NCI-H1417 (cell line): ENCODE data around the gene PRDM4.
A peak's percentile ranks its signal among the peaks of the same experiment; 100 is the strongest.
"Not testable (repeated sequence)": the region's sequence is repeated elsewhere in the genome, so short reads cannot be mapped to it uniquely, and the experiment has no call there.

Experiments
- DNase-seq, 3 experiments: peaks; one replicate each; lab custom pipeline; 2025; lab: John Stamatoyannopoulos, UW

PRDM4 gene

DNA sequence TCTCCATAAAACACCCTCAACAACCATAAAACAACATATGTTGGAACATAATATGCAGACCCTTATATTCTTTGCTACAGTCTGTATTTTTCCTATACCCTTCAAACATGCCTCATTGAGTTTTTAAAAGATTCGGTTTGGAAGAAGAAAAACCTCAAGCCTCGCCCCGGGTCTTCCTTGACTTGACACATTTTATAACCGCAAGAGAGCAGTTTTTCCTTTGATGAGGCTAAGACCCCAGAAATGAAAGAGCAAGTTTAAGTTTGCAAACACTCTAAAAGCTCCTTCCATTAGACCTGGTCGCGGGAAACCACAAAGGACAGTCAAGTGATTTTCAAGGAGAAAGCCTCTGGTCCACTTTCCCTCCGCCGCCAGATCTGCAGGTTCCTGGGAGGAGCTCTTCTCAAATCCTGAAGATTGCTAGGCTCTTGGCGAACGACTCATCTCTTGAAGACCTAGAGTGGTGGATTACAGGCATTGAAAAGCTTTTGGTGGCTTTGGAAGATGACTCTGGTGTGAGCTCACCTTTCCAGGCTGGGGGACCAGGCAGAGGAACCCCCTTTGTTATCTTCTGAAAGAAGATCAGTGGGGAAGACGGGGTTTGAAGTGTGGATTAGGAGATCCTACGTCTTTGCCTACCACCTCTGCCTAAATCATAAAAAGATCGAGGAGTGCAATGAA lies 13.6 kb upstream of the PRDM4 start, which contains the start of gene ASCL4:
Gene ASCL4 (plus strand): TSS at position 356 of the 681 bp plus-strand sequence. CDS start 515 bp downstream, outside the sequence.
- peak in 1 of 3 experiments; percentile 37 for DNase-seq

DNA sequence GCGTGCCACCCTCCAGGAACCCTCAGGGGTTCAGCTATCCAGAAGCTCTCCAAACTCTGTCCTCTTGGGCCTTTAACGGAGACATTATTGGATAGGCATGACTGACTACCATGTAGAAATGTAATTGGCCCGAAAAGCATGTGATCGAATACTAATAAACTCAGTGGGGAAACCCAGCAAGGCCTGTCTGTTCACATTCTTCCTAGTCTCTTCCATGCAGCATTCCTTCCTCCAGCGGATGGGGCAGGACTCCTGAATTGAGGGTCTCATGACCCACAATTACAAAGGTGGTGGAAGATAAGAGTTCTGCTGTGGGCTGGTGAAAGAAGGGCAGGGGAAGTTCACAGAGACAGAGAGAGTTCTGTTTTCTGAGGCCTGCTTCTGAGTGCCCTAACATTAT lies 6.5 kb upstream of the PRDM4 start:
- DNase-seq: no peak

DNA sequence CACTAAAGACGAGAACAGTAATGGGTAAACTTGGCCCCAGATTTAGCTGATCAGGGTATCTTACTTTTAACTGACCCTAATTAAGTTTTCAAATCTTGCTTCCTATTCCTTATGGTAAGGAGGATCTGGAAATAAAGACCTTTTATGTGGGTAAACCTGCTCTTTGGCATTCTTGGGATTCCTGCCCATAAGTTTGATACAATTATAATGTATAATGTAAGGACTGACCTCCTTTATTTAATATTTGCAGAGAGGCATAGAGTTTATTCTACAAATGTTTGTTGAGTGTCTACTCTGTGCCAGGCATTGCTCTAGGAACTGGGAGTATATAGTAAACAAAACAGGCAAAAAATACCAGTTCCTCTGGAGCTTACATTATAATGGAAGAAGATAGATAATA lies 4.4 kb upstream of the PRDM4 start:
- DNase-seq: no peak

DNA sequence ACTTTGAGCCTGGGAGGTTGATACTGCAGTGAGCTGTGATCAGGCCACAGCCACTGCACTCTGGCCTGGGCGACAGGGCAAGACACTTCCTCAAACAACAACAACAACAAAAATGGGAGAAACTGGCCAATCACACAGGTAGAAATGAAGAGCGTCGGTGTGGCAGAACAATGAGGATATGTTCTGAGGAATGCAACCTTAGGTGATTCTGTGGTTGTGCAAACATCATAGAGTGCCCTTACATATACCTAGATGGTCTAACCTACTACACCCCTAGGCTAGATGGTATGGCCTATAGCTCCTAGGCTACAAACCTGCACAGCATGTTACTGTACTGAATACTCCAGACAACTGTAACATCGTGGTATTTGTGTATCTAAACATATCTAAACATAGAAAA lies 3.7 kb upstream of the PRDM4 start:
- no peak for DNase-seq

DNA sequence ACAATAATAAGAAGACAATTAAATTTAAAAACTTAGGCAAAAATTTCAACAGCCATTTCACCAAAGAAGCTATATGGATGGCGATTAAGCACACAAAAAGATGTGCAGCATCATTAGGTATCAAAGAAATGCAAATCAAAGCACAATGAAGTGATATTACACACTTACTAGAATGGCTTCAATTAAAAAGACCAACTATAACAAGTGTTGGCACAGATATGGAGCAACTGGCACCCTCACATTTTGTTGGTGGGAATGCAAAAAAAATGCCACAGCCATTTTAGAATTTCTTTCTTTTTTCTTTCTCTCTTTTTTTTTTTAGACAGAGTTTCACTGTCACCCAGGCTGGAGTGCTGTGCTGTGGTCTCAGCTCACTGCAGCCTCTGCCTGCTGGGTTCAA lies 1.9 kb upstream of the PRDM4 start:
- no peak for DNase-seq

DNA sequence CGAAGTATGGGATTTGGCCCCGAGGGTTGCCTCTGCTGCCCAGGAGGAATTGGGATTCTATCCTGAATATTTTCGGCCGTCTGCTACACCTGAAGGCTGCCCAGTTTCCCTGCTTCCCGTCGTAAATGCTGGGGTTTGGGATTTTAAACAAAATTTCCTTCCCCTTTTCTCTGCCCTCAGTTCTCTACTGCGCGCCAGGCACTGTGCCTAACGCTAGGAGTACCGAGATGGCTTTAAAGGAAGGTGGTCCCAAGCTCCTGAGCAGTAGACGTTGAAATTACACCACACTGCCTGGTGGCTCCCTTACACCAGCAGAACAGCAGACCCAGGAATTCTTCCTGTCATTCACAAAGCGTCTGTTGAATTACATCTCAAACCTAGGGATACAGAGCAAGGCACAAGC lies 566 bp upstream of the PRDM4 start:
- no peak for DNase-seq

DNA sequence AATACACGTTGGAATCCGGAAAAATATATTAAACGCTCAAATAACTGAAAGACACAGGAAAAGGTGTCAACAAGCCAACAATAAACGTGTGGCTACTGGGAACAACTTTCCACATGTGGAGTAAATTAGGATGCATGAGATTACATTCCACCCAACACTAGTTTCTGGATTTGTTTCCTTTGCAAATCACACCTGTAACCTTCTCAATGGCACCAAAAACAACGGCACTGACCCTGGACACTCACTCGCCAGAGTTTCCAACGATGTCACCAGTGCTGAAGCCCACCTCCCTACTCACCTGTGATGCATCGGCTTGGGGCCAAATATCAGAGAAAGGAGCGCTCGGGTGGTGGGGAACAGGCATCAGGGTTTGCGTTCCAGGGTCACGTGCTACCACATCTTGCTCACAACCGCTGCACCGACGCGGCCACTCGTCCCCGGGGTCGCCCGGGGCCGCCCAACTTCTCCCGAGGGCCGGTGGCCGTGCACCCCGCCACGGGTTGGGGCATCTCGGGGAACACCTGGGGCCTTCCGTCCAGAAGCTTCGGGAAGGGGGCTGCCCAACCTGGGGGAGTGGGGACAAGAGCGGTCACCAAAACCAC lies 629 bp downstream of the PRDM4 start:
- DNase-seq: peak in 2 of 3 experiments; percentile 65 to 69

DNA sequence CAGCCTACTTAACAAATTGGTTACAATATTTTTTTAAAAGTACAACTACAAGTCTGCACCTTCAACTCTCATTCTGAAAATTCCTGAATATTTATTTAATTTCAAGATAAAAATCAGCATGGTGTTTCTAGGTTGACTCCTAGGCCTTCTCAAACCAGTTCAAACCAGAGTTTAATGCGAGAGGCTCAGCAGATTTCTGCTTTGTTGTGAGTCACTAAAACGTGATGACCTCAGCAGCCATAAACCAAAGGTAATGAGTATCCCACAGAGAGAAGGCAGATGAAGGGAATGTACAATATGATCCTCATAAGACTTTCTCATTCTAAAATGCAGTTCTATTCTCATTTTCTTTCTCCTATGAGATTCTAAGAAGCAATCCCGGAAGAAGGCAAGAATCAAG lies 1.5 kb downstream of the PRDM4 start:
- peak; percentile 24 to 58 (median 25) for DNase-seq

DNA sequence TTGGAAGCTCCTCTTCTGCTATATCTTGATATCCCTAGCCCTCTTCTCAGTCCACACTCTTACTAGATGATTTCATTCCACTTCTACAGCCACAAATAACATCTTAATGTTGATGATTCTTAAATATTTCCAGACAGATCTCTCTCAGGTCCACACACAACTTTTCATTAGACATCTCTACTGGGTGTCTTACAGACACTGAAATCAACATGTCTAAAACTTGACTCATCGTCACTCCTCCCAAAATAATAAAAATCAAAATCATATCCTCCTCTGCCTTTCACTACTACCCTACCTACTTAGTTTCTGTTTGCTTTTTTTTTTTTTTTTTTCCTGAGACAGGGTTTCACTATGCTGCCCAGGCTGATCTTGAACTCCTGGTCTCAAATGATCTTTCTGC lies 11.9 kb downstream of the PRDM4 start:
- no peak for DNase-seq

DNA sequence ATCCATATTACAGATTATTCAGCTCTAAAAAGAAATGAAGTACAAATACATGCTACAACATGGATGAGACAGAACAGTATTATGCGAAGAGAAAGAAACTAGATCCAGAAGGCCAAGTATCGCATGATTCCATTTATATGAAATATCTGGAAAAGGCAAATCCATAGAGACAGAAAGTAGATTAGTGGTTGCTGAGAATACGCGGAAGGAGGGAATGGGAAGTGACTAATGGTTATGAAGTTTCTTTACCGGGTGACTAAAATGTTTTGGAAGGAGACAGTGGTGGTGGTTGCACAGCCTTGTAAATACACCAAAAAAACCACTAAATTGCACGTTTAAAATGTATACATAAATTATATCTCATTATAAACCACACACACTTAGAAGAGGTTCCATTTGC lies 12.5 kb downstream of the PRDM4 start:
- DNase-seq: no peak

DNA sequence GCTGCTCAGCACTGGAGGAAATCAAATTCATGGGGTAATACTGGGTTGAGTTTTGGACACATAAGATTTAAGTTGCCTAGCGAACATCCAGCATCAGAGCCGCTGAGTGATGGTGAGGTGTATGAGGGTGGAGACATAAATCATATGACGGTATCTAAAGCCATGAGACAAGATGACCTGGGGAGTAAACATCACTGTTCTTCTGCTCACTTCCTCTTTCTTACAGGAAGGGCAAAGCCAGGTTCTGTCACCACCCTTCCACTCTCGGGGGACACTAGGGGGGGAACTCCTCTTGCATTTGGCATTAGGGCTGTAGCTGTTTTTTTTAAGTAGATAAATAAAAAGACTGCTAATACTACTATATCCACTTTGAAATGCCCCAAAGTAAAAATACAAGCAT lies 24.0 kb downstream of the PRDM4 start:
- no peak for DNase-seq

DNA sequence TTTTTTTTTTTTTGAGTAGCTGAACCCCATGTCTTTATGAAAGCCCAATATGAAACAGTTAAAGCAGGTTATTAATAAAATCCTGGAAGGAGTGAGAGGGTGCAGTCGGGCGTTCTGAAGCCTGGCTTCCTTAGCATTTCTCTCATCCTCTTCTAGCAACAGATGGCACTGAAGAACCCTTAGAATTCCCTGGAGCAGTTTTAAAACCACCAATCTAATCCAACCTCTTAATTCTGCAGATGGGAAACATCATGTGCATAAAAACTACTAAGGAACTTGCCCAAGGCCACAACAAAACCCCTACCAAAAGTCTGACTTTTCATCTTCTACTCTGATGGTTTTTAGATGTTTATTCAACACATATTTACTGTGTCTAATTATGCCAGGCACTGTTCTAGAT lies 25.2 kb downstream of the PRDM4 start:
- no peak for DNase-seq

DNA sequence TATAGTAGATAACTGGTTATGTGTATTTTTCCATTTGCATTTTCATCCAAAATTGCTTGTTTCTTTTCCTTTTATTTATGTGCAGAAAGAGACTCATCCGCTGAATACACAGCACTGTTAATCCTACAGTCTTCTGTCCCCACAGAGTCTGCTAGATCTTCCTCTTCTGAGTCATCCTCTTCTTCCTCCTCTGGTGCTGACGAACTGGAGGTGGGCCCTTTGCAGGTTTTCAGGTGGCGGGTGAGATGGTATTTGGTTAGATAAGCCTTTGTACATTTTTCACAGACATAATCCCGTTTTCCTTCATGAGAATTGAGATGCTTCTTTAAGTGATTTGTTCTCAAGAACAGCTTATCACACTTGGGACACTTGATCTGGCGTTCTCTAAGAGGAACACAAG lies 26.8 kb downstream of the PRDM4 start:
- DNase-seq: no peak

DNA sequence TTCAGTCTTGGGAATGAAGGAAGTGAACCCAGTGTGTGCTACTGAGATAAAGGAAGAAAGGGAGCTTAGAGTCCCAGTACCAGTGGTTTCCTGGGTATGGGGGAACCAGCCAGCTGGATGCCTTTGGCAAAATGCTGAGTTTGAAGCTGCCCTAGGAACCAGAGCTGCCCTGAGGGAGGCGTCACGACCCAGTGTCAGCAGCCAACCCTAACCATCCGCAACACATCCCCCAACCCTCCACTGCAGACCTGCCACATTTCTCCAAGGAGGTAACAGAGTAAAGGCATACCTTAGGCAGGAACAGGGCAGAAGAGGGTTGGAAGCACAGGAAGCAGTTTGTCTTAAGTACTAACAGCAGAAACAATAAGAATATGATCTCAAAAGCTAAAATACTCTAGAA lies 28.6 kb downstream of the PRDM4 start:
- no peak for DNase-seq

DNA sequence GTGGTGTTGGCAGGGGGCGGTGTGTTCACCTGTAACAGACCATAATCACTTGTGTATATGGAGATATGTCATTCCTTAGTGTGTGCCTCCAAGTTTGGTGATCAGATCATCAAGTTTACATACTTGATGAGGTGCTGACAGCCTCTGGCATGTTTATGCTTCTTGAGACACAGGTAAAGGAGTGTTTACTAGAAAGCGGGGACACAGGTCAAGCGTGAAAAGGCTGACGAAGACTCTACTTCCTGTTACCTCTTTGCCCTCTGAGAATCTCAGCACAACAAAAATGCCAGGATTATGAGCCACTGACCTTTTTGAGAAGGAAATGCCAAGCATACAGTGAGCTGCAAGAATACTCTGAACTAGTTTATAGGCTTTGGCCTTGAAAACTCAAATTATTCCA lies 29.6 kb downstream of the PRDM4 start:
- no peak for DNase-seq

DNA sequence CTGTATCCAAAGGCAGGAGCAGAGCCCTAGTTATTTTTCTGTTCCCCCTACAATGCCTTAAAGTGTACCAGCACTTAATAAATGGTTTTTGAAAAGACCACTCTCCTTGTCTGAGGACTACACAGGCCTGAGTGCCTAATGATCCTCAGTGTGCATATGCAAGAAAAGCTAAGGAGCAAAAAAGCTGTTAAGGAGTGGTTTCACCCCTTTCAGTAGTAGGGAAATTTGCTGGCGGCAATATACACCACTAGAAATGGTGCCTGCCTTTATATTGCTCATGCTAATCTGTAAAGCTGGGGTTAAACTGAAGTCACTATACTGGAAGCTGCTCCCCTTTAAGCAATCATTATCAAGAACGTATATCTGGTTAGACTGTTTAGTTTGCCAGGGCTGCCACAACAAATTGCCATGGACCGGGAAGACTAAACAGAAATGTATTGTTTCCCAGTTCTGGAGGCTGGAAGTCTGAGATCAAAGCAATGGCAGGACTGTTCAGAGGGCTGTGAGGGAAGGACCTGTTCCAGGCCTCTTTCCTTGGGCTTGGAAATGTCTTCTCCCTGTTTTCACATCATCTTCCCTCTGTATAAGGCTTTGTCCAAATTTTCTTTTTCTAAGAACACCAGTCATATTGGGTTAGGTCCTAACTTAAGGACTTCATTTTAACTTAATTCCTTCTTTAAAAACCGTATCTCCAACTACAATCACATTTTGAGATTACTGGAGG lies 30.2 kb downstream of the PRDM4 start:
- no peak for DNase-seq

DNA sequence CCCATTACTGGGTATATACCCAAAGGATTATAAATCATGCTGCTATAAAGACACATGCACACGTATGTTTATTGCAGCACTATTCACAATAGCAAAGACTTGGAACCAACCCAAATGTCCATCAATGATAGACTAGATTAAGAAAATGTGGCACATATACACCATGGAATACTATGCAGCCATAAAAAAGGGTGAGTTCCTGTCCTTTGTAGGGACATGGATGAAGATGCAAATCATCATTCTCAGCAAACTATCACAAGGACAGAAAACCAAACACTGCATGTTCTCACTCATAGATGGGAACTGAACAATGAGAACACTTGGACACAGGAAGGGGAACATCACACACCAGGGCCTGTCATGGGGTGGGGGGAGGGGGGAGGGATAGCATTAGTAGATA lies 33.2 kb downstream of the PRDM4 start:
- DNase-seq: not testable (repeated sequence)

DNA sequence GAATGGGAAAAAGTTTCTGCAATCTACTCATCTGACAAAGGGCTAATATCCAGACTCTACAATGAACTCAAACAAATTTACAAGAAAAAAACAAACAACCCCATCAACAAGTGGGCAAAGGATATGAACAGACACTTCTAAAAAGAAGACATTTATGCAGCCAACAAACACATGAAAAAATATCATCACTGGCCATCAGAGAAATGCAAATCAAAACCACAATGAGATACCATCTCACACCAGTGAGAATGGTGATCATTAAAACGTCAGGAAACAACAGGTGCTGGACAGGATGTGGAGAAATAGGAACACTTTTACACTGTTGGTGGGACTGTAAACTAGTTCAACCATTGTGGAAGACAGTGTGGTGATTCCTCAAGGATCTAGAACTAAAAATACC lies 33.6 kb downstream of the PRDM4 start:
- DNase-seq: not testable (repeated sequence)

DNA sequence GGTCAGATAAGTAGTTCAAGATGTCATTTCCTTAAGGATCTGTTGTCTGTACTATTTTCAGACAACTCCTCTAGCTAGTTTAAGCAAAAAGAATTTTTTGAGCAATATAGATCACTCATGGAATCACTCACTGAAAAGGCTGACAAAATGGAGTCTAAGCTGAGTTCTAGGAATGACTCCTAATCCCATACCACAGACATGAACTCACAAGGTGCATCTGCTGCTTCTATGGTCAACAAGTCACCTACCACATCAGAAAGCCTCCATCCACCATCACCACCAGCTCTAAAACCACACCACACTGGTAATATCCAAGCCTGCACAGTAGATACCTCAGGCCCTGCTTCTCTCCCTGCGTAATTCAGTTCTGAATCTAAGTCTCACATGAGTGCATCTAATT lies 42.3 kb downstream of the PRDM4 start:
- no peak for DNase-seq

DNA sequence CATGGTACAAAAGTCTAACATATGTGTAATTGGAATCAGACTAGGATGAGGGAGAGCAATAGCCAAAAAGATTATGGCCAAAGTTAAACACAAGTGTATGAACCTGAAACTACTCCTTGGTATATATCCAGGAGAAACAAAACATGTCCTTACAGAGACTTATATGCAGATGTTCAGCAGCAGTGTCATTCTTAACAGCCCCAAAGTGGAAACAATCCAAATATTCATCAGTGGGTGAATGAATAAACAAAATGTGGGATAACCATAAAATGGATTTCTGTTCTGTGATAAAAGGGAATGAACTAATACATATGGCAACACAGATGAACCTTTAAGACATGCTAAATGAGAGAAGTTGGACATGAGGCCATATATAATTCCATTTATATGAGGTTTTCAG lies 45.2 kb downstream of the PRDM4 start:
- DNase-seq: no peak

DNA sequence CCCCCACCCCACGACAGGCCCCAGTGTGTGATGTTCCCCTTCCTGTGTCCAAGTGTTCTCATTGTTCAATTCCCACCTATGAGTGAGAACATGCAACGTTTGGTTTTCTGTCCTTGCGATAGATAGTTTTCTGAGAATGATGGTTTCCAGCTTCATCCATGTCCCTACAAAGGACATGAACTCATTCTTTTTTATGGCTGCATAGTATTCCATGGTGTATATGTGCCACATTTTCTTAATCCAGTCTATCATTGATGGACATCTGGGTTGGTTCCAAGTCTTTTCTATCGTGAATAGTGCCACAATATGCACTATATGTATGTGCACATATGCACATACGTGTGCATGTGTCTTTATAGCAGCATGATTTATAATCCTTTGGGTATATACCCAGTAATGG lies 55.4 kb downstream of the PRDM4 start:
- not testable (repeated sequence) for DNase-seq

DNA sequence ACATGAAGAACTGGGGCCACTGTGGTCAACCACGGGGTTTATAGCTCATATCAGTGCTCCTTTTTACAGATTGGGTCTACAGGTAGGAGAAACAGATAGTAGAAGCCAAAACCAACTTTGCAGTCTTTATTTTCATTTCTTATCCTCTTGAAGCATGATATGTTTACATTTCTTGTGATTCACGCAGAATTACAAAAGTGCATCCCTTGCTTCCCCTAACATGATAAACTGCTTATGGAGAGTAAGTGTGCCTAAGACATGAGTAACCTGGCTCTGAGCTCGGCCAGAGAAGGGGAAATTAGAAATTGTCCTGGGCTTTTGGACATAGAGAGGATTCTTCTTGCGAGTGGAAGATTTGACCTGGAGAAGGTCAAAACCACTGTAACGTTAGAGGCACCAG lies 56.9 kb downstream of the PRDM4 start:
- no peak for DNase-seq

DNA sequence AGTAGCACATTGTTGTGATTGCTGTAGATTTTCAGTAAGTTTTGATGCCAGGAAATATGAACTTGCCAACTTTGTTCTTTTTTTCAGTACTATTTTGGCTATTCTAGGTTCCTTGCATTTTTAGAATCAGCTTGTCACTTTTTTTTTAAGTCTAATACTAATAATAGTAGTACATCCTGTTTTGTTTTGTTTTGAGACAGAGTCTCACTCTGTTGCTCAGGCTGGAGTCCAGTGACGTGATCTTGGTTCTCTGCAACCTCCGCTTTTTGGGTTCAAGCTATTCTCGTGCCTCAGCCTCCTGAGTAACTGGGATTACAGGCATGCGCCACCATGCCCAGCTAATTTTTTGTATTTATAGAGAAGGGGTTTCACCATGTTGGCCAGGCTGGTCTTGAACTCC lies 58.8 kb downstream of the PRDM4 start:
- no peak for DNase-seq
